K562 (cell line): ENCODE data around the gene IRF9. TPM values are rescaled to one million over a fixed set of nuclear protein-coding genes. Genes with fewer than 3 reads are reported as not detected.

Experiments used
- JUN ChIP-seq, 2 experiments: sonication (generic) in 1 of 2; formaldehyde crosslinking in 1 of 2; IDR thresholded peaks; 2 replicates each; pipeline versions ENCODE4 v1.6.1 to v1.8.0; 2012 to 2022; ENCODE audit warnings: borderline replicate concordance in 2 of 2, mild to moderate bottlenecking in 2 of 2, improper control_type of control experiment in 1 of 2, low read depth in 1 of 2, low read length in 1 of 2, missing genetic modification reagents in 1 of 2
- RAD51 ChIP-seq: fragments of 450-650 bp; IDR thresholded peaks from 2 replicates; pipeline ENCODE4 v1.7.1; 2016; ENCODE audit warnings: low read depth, mild to moderate bottlenecking, borderline replicate concordance
- RHOXF2B ChIP-seq: fragments of 250-450 bp; sonication (Bioruptor Pico); conservative IDR thresholded peaks from 2 replicates; pipeline ENCODE4 v1.5.1; 2021
- RUNX1 ChIP-seq: sonication (generic); IDR thresholded peaks from 2 replicates; pipeline ENCODE4 v1.6.1; 2016; ENCODE audit warnings: antibody characterized with exemption, low read depth
- SMAD2 ChIP-seq: fragments of 150-350 bp; IDR thresholded peaks from 2 replicates; pipeline ENCODE4 v1.6.1; 2014; ENCODE audit warnings: low read depth, mild to moderate bottlenecking, low read length
- SMARCE1 ChIP-seq: fragments of 450-650 bp; IDR thresholded peaks from 2 replicates; pipeline ENCODE4 v1.7.1; 2016; ENCODE audit warnings: mild to moderate bottlenecking
- TEAD1 ChIP-seq, 2 experiments: fragments of 450-650 bp in 1 of 2; sonication (generic) in 1 of 2; formaldehyde crosslinking; IDR thresholded peaks; 2 replicates each; pipeline versions ENCODE4 v1.4.0 to v1.8.0; 2020 to 2022; ENCODE audit warnings: mild to moderate bottlenecking in 2 of 2, missing genetic modification reagents in 1 of 2
- ZBTB8A ChIP-seq: fragments of 450-650 bp; IDR thresholded peaks from 2 replicates; pipeline ENCODE4 v1.6.1; 2018; ENCODE audit warnings: mild to moderate bottlenecking, moderate library complexity; ENCODE audit not compliant: partially characterized antibody
- polyA plus RNA-seq, 8 experiments: library from polyadenylated mRNA; depleted of rRNA in 4 of 8; stranded (reverse) in 5 of 8; unstranded in 3 of 8; fragments of >200 nt; fragmentation: Nextera tagmentation in 2 of 8; fragmentation: Illumina TruSeq in 1 of 8; extraction: Ambion mirVana in 2 of 8; extraction: Trizol in 1 of 8; gene quantifications; 2 replicates each; pipeline versions ENCODE4 v1.2.1 to v1.2.3, GENCODE V29; 2011 to 2014; ENCODE audit warnings: inconsistent platforms in 1 of 8, missing spikeins in 1 of 8
- total RNA-seq, 7 experiments: library from RNA; depleted of rRNA in 6 of 7; stranded (reverse); fragments of >200 nt in 6 of 7; fragmentation: Illumina TruSeq in 2 of 7; extraction: Trizol in 2 of 7; gene quantifications; 2 replicates each; pipeline versions ENCODE4 v1.2.1 to v1.2.3, GENCODE V29; 2011 to 2021; ENCODE audit warnings: low replicate concordance in 1 of 7
- TF ChIP-seq, protein P1 (sequence below): fragments of 450-650 bp; IDR thresholded peaks from 2 replicates; pipeline ENCODE4 v1.6.1; 2016; ENCODE audit warnings: mild to moderate bottlenecking, moderate library complexity
- TF ChIP-seq, protein P2 (sequence below): fragments of 200-800 bp; sonication (Bioruptor generic); IDR thresholded peaks from 2 replicates; pipeline ENCODE4 v1.6.1; 2017; ENCODE audit warnings: missing genetic modification characterization, missing compliant biosample characterization
- TF ChIP-seq, protein P3 (sequence below): IDR thresholded peaks from 2 replicates; pipeline ENCODE4 v1.6.1; 2014; ENCODE audit warnings: antibody characterized with exemption

IRF9 gene
- total and polyA plus RNA-seq, 9 of the 15 experiments (the other 6 are each of a cell fraction or from before 2014, with no cell fraction given) = 0.79 to 14.8 (median 6.1) TPM

DNA sequence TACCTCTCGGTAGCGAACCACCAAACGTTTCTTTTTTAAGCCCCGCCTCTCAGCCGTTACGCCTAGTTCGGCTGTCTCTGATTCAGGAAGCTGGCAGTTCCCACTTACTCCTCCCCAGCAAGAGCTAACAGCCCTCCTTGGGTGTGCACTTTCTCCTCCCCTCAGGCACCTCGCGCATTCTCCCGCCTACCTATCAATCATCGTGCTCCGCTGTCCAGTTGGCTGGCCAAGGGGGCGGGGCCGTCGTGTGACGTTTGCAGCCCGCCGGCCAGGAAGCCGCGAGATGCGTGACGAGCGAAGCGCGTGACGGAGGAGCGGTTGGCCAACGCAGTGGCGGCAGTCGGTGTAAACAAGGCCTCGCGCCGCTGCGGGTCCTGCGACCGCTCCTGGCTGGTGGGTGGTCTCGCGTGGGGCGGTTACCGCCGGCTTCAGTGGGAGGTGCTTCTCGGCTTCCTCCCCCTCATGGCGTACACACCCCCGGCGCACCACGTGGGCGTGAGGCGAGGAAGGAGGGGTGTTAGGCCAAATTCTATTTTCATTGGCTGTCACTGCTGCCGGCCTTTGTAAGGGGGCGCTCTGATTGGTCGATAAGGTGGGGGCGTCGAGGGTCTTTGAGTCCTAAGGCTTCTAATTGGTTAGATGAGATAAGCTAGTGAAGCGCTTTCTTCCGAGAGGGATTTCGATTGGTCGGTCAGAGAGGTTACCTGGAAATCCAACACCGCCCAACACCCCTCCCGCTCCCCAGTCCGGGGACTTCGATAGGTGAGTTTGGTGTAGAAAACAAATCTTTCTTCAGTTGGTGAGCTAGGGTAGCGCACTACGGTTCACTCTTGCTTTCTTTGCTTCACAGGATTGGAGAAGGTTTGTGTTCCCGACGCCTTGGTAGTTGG, 46.3 kb upstream of the IRF9 start, which contains the start of the genes DCAF11 and NRL (continued):
- TF ChIP-seq, protein P1, sequence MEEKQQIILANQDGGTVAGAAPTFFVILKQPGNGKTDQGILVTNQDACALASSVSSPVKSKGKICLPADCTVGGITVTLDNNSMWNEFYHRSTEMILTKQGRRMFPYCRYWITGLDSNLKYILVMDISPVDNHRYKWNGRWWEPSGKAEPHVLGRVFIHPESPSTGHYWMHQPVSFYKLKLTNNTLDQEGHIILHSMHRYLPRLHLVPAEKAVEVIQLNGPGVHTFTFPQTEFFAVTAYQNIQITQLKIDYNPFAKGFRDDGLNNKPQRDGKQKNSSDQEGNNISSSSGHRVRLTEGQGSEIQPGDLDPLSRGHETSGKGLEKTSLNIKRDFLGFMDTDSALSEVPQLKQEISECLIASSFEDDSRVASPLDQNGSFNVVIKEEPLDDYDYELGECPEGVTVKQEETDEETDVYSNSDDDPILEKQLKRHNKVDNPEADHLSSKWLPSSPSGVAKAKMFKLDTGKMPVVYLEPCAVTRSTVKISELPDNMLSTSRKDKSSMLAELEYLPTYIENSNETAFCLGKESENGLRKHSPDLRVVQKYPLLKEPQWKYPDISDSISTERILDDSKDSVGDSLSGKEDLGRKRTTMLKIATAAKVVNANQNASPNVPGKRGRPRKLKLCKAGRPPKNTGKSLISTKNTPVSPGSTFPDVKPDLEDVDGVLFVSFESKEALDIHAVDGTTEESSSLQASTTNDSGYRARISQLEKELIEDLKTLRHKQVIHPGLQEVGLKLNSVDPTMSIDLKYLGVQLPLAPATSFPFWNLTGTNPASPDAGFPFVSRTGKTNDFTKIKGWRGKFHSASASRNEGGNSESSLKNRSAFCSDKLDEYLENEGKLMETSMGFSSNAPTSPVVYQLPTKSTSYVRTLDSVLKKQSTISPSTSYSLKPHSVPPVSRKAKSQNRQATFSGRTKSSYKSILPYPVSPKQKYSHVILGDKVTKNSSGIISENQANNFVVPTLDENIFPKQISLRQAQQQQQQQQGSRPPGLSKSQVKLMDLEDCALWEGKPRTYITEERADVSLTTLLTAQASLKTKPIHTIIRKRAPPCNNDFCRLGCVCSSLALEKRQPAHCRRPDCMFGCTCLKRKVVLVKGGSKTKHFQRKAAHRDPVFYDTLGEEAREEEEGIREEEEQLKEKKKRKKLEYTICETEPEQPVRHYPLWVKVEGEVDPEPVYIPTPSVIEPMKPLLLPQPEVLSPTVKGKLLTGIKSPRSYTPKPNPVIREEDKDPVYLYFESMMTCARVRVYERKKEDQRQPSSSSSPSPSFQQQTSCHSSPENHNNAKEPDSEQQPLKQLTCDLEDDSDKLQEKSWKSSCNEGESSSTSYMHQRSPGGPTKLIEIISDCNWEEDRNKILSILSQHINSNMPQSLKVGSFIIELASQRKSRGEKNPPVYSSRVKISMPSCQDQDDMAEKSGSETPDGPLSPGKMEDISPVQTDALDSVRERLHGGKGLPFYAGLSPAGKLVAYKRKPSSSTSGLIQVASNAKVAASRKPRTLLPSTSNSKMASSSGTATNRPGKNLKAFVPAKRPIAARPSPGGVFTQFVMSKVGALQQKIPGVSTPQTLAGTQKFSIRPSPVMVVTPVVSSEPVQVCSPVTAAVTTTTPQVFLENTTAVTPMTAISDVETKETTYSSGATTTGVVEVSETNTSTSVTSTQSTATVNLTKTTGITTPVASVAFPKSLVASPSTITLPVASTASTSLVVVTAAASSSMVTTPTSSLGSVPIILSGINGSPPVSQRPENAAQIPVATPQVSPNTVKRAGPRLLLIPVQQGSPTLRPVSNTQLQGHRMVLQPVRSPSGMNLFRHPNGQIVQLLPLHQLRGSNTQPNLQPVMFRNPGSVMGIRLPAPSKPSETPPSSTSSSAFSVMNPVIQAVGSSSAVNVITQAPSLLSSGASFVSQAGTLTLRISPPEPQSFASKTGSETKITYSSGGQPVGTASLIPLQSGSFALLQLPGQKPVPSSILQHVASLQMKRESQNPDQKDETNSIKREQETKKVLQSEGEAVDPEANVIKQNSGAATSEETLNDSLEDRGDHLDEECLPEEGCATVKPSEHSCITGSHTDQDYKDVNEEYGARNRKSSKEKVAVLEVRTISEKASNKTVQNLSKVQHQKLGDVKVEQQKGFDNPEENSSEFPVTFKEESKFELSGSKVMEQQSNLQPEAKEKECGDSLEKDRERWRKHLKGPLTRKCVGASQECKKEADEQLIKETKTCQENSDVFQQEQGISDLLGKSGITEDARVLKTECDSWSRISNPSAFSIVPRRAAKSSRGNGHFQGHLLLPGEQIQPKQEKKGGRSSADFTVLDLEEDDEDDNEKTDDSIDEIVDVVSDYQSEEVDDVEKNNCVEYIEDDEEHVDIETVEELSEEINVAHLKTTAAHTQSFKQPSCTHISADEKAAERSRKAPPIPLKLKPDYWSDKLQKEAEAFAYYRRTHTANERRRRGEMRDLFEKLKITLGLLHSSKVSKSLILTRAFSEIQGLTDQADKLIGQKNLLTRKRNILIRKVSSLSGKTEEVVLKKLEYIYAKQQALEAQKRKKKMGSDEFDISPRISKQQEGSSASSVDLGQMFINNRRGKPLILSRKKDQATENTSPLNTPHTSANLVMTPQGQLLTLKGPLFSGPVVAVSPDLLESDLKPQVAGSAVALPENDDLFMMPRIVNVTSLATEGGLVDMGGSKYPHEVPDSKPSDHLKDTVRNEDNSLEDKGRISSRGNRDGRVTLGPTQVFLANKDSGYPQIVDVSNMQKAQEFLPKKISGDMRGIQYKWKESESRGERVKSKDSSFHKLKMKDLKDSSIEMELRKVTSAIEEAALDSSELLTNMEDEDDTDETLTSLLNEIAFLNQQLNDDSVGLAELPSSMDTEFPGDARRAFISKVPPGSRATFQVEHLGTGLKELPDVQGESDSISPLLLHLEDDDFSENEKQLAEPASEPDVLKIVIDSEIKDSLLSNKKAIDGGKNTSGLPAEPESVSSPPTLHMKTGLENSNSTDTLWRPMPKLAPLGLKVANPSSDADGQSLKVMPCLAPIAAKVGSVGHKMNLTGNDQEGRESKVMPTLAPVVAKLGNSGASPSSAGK = peak; percentile 92
- TF ChIP-seq SMARCE1 (no peak), ZBTB8A (no peak), TEAD1 (CRISPR knock-in tag; IDR thresholded peaks at IDR 0.05) (peak in 1 of 2 experiments; percentile 81; a peak in 2 of 4 replicates), JUN (IDR thresholded peaks at IDR 0.05; ENCODE audit: borderline replicate concordance, low read depth, low read length) (0 out of 2 replicates have a peak, but pooled peaks have one; percentile 28), JUN (CRISPR knock-in tag; IDR thresholded peaks at IDR 0.05; ENCODE audit: borderline replicate concordance) (no peak), SMAD2 (no peak), RAD51 (peak; percentile 91), RHOXF2B (no peak), RUNX1 (no peak)
- TF ChIP-seq, protein P2, sequence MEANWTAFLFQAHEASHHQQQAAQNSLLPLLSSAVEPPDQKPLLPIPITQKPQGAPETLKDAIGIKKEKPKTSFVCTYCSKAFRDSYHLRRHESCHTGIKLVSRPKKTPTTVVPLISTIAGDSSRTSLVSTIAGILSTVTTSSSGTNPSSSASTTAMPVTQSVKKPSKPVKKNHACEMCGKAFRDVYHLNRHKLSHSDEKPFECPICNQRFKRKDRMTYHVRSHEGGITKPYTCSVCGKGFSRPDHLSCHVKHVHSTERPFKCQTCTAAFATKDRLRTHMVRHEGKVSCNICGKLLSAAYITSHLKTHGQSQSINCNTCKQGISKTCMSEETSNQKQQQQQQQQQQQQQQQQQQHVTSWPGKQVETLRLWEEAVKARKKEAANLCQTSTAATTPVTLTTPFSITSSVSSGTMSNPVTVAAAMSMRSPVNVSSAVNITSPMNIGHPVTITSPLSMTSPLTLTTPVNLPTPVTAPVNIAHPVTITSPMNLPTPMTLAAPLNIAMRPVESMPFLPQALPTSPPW (CRISPR knock-in tag) = peak; percentile 92
- TF ChIP-seq, protein P3, sequence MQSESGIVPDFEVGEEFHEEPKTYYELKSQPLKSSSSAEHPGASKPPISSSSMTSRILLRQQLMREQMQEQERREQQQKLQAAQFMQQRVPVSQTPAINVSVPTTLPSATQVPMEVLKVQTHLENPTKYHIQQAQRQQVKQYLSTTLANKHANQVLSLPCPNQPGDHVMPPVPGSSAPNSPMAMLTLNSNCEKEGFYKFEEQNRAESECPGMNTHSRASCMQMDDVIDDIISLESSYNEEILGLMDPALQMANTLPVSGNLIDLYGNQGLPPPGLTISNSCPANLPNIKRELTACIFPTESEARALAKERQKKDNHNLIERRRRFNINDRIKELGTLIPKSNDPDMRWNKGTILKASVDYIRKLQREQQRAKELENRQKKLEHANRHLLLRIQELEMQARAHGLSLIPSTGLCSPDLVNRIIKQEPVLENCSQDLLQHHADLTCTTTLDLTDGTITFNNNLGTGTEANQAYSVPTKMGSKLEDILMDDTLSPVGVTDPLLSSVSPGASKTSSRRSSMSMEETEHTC = peak; percentile 71; the same call in 1 of the 2 replicates
